ENCODE measurements around the gene KCNJ10. TPM values are rescaled to one million over a fixed set of nuclear protein-coding genes. Genes with fewer than 3 reads are reported as not detected.

KCNJ10 gene
- total RNA-seq, 1 donor from 2014 or later: not detected

DNA sequence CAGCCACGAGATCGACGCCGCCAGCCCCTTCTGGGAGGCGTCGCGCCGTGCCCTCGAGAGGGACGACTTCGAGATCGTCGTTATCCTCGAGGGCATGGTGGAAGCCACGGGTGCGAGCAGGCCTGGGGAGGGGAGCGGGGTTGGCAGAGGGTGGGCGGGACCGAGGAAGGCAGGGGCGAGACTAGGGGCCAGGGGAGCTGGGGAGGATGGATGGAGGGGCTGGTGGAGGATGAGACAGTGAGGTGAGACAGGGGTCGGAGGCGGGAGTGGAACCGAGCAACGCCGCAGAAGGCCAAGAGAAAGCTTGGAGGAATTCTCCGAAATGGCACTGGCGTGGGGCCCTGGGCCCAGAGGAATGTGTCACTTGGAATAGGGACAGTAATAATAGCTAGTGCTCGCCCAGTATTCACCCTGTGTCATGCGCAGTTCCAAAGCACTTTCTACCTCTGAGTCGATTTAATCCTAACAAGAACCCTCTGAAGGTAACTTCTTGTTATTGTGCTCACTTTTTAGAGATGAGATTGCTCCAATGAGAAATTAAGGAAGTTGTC is 14.9 kb upstream of the KCNJ10 start:
- DNase-seq (ENCODE audit: low read depth, low spot score): no peak

DNA sequence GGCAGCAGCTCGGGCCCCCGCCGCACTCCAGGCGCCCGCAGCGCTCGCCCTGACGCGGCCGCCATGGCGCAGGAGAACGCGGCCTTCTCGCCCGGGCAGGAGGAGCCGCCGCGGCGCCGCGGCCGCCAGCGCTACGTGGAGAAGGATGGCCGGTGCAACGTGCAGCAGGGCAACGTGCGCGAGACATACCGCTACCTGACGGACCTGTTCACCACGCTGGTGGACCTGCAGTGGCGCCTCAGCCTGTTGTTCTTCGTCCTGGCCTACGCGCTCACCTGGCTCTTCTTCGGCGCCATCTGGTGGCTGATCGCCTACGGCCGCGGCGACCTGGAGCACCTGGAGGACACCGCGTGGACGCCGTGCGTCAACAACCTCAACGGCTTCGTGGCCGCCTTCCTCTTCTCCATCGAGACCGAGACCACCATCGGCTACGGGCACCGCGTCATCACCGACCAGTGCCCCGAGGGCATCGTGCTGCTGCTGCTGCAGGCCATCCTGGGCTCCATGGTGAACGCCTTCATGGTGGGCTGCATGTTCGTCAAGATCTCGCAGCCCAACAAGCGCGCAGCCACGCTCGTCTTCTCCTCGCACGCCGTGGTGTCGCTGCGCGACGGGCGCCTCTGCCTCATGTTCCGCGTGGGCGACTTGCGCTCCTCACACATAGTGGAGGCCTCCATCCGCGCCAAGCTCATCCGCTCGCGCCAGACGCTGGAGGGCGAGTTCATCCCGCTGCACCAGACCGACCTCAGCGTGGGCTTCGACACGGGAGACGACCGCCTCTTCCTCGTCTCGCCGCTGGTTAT is 14.2 kb upstream of the KCNJ10 start:
- DNase-seq (ENCODE audit: low read depth, low spot score): no peak

DNA sequence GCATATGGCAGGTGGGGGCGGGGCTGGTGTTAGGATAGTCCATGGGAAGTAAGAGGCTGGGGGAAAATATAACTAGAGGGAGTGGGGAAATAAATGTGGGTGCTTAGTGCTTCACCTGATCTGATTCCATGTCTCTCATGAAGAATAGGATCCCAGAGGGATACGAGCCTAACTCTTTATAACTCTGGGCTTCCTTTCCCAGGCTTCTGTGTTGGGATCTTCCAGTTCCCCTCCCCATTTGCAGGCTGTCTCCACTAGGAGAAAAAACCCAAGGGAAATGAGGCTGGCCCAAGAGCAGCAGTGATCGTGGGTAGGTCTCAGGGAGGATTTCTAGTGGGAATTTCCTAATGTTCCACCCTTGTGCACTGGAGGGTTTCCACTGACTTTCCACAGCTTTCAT is 13.0 kb upstream of the KCNJ10 start:
- DNase-seq (ENCODE audit: low read depth, low spot score): no peak

DNA sequence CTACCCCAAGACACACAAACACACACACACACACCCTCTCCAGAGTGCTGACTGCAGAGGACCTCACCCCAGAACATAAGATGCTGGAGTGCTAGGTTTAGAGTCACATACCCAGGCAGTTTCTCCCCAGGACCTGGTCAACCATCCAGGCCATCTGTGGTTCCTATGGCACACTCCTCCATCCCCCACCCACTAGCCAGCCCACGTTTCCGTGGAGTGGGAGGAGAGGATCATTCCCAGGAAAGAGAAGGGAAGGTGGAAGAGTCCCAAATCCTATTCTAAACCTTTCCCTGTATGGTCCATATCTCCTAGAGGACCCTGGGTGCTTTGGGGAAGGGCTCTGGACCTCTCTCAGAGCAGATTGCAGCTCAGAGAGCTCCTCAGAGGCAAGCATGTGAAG is 12.5 kb upstream of the KCNJ10 start:
- DNase-seq (ENCODE audit: low read depth, low spot score): no peak

DNA sequence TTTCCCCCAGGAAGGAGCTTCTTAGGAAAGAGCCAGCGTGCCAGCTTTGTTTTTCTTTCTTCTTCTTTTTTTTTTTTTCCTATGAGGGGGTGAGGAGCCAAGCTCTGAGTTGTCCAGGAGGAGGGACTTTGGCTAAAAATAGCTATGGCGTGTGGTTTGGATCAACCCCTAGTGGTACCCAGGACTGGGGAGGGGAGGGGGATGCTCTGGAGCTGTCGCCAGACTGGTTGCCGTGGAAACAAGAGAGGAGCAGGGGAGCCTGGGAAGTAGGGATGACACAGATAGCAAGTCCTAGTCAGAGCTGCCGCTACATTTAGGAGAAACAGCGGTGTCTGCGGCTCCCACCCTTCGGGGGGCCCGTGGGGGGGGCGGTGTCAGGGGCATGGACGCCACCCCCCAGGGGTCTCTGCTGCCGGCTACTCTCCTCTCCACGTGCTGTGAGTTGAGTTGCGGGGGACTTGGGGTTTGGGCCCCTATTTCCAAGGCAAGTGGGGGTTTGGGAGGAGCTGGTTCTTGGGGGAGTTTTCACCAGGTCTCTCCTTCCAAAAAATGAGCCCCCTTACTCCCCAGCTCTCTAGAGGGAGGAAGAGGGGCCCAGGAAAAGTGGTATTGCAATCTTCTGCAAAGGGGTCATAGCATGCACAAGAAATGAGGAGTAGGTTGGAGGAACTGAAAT is 11.4 kb upstream of the KCNJ10 start, which contains the start of gene KCNJ9:
KCNJ9 (plus strand) TSS at position 278 of the 676 bp plus-strand sequence. CDS start 2,493 bp downstream, outside the sequence.
- no peak for DNase-seq (ENCODE audit: low read depth, low spot score)

DNA sequence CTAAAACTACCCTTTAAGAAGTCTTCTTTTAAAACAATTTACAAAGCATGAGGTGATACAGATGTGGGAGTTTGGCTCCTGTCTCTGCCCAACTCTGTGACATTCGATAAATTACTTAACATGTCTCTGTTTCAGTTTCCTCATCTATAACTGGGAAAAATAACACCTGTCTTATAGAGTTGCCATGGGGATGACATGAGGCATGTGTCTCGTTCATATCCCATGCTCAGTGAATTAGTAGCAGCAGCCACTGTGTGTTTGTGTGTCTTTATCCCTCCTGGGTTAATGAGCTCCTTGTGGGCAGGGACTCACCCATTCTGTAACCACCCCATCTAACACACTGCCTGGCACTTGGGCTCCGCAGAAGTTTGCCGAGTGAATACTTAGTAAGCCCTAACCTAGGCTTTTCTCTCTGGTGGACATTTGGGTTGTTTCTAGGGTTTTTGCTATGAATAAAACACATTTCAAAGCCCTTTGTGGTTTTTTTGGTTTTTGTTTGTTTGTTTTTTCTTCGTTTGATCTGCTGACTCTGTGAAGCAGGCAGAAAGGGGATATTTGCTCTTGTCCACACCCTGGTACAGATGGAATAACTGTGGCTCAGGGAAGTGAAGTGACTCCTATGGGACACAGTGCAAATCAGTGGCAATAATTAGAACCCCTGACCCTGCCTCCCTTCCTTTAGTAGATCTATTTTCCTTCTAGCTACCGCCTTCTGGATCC is 10.6 kb upstream of the KCNJ10 start:
- no peak for DNase-seq (ENCODE audit: low read depth, low spot score)

DNA sequence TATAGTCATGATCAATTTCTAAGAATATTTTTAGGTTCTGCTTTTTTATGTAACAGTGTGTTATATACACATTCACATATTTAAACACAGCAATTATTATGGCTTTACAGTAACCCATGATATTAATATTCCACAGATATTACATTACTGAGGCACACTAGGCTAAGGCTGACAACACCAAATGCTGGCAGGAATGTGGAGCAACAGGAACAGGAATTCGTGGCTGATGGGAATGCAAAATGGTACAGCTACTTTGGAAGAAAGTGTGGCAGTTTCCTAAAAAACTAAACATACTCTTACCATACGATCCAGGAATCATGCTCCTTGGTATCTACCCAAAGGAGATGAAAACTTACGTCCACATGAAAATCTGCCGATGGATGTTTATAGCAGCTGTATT is 9.5 kb upstream of the KCNJ10 start:
- DNase-seq (ENCODE audit: low read depth, low spot score): no peak

DNA sequence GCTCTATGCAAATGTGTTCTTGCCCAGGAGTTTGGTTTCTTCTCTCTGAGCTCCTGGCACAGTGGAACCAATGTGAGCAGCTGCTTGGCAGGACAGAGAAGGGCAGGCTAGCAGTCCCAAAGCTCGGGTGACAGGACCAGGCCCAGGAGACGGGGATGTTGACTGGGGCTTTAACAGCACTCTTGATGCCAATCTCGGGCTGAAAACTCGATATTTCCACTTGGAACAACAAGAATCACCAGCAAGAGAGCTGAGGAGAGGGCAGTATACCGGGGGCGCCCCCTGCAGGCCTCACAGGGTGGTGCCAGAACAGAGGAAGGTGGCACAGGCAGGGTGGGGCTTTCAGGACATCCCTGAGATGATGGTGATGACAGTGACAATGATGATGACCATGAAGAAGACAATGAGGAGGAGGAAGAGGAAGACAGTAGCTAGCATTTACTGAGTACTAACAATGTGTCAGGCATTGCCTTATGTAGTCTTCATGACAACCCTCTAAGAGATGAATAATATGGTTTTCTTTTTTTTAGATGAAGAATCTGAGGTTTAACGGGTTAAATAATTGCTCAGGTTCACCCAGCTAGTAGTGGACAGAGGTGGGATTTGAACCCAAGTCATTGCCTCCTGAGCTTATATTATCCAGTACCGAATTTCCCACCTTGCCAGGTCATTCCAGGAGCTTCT is 8.7 kb upstream of the KCNJ10 start:
- DNase-seq (ENCODE audit: low read depth, low spot score): no peak

DNA sequence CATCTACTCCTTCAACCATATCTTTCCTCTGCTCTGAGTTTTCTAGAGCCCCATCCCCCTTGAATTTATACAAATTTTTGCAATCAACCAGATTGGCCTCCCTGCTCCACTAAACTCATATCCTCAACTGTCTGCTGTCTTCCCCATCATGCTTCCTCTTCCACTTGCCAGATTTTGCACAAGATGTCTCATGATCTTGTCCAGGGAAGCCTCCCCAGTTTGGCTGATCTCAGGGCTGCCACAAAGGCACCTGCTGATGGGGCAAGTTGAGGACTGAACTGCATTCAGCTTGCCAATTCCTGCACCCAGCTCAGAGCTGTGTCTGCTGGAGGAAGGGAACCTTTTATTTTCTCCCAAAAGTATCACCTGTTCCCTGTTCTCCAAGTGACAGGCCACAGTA is 7.5 kb upstream of the KCNJ10 start:
- no peak for DNase-seq (ENCODE audit: low read depth, low spot score)

DNA sequence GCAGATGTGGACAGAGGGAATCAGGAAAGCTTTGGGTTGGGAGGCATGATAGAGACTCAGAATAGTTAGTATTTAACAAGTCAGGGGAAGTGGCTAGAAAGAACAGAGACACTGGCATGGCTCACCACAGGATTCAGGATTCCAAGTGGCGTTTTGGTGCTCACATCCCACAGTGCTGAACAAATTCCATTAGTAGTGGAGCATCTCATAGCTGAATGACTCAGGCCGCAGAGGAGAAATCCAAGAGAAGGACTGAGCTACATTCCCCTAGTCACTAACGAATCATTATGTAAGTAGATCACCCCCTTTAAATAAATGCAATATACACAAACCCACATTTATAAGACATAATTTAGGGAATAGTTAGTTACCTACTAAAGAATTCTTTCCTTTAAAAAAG is 6.3 kb upstream of the KCNJ10 start:
- no peak for DNase-seq (ENCODE audit: low read depth, low spot score)

DNA sequence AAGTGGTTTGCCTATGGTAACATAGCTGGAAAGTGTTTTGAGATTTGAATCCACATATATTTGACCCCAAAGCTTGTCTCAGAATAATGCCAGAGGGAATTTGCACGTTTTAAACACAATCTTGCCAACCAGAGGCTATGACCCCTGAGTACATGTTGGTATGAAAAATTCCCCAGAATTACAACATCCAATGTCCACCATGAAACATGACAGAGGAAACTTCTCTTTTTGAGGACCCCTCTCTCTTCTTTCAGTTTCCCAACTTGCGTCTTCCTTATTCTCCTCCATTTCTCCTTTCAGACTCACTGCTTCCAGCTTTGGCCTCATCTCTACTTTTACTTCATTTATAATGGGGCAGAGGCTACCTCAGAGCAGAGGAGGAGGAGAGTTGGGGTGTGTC is 5.9 kb upstream of the KCNJ10 start:
- DNase-seq (ENCODE audit: low read depth, low spot score): no peak

DNA sequence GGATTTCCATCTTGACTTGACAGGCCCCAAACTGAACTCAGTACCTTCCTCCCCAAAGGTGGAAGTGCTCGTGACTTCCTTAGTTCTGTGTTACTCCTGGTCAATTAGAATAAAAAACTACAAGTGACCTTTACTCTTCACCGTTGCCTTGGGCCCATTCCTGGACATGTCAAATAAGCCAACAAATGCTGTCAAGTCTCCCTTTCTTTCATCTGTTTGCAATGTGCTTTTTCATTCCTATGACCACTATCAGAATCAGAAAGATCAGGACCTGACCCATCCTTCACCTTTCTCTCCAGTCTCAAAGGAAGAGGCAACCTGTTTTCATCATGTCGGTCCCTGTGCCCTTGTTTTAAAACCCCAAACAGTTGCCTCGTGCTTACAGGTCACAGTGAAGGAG is 4.9 kb upstream of the KCNJ10 start:
- no peak for DNase-seq (ENCODE audit: low read depth, low spot score)

DNA sequence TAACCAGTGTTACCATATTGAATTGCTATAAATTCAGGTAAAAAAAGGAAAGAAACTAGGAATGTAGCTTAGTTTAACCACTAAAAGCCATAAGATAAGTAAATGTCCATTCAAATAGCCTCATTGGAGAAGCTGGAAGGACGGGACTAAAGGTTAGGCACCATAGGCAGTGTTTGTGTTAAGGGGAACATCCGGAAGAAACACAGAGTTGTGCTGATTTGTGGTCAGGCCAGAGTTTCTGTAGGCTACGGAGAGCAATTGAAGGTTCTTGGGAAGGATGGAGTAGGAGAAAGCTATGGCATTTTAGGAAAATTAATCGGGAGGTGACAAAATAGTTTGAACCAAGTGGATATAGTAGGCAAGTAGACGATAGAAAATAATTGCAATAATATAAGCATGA is 1.3 kb upstream of the KCNJ10 start:
- DNase-seq (ENCODE audit: low read depth, low spot score): no peak

DNA sequence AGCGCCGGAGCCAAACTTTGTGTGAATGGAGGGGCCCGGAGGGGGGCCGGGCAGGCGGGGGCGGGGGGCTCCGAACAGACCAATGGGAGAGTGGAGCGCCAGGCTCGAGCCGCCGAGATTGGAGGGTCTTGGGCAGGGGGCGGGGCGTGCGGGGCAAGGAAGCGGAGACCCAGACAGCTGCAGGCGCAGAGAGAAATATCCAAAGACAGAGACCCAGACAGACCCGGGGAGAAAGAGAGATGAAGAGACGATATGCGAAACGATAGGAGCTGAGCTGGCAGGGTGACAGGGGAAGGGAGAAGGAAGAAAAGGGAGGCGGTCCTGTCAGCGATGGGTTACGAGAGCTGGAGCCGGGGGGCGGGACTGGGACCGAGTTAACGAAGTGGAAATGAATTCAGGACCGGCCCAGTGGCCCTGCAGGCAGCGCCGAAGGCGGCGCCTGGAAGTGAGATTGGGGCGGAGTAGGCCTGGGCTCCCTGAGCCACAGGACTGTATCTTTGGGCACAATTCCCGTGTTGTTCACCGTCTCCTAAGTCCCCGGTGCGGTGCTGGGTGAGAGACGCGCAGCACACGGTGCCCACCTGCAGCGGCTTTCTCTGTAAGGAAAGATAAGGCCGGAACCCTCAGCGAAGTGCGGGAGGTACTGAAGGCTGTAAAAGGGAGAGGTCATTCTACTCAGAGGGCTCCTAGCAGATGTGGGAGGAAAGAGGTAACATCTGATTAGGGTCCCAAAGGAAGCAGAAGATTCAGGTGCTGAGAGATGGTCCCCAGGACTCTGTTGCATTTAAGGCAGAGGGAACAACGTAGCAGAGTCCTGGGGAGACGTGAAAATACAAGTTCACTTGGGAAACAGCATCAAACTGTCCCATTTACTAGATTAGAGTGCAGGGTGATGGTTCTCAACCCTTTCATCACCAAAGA is 543 bp upstream of the KCNJ10 start:
- no peak for DNase-seq (ENCODE audit: low read depth, low spot score)

DNA sequence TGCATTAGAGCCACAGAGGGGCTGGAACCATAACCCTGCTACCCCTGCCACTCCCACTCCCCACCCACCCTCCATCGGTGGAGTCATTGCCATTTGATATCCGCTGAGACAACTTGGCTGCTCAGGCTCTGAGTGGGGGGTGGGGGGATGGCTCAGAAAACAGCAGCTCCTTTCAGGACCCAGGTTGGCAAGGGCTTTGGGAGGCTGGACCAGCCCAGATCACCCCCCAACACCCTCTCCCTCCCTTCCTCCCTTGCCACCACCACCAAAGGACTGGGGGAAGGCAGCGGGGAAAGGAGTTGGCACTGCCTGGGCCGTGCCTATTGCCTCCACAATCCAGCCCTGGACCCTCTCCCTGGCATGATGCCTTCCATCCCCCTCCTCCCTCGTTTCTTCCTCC is 1.7 kb downstream of the KCNJ10 start:
- DNase-seq (ENCODE audit: low read depth, low spot score): no peak

DNA sequence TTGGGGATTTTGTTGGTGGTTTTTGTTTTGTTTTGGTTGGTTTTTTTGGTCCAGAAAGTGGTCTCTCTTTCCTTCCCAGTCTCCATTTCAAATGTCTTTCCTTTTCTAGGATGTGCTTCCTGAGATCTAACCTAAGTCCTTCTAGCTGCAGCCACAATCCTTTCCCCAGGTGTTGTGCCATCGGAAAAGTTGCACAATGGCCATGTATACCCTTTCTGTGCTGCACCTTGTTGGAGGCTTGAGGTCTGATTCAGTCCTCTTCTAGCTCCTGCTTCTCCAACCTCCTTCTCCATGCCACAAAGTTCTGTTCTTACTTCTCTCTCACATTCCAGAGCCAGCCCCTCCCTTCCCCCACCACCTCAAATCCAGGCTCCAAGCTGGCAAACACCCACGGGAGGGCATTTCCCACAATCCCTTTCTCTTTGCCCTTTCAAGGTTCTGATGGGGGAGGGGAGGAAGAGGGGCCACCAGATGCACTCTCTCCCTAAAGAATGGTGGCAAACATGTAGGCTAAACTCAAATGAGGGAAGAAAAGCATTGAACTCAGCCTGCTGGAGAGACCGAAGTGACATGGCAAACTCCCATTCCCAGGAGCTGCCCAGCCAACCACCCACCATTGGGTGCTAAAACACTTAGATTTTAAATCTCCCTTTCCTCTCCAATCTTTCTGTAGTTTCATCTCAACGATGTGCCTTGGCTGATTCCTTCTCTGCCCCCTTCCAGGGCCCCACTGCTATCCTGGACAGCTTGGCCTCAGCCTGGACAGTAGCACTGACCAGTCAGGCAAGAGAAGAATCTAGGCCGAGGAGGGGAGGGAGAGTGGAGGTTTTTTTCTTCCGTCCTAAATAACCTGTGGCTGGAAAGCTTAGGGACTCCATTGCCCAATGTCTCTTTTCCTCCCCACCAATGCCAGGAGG is 2.9 kb downstream of the KCNJ10 start:
- no peak for DNase-seq (ENCODE audit: low read depth, low spot score)

DNA sequence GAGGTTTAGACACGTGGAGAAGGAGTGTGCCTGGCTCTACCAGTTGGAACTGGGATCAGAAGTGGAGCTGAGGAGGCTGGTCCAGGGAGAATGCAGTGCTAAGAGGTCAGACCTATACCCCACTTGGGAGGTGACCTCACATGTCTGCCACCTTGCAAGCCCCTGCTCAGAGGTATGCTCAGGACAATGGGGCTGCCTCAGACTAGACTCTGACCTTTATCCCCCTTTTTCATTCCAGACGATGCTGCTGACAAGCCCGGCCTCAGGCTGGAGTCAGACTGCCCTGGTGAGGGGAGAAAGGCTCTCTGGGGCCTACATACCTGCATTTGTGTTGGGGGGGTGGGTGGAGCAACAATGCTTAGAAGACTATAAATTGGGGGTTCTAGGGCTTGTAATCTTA is 5.2 kb downstream of the KCNJ10 start:
- DNase-seq (ENCODE audit: low read depth, low spot score): no peak

DNA sequence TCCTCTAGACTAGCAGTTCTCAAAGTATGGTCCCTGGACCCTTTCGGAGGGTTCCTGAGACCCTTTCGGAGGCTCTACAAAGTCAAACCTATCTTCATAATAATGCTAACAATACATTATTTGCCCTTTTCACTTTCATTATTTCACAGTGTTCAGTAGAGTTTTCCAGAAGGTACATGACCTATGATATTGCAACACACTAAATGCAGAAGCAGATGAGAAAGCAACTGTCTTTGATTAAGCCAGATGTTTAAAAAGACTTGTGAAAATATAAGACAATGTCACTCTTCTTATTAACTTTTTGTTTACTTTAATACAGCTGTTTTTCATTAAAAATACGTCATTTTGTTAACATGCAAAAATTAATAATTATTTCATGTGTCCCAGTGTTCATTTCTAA is 5.8 kb downstream of the KCNJ10 start:
- DNase-seq (ENCODE audit: low read depth, low spot score): no peak

DNA sequence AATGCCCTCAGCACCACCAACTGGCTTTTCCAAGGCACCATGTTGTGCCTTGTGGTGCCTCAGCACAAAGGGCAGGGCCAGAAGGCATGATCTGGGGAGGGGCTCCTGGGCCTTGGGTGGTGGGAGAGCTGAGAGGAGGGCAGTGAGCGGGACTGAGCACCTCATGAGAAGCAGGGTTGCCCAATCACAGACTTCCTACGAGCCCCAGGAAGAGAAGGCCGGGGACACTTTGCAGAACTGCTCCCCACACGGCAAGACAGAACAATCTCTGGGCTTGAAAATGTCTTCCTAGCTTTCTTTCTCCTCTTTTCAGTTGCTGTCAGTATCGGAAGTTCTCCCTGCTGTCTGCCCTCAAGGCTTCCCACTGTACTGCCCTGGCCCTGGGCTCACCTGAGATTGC is 6.8 kb downstream of the KCNJ10 start:
- DNase-seq (ENCODE audit: low read depth, low spot score): no peak

DNA sequence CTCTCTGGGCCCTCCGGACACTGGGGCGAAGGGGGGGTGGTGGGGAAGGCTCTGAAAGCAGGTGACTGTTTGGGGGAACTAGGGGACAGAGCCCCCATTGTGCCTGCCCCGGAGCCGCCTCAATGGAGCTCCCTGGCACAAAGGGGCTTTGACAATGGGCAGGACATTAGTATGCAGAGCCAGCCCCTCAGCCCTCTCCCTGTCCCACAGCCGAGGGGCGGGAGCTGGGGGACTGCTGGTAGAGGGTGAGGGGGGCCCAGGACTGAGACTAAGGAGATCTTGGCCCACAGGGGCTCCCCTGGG is 7.8 kb downstream of the KCNJ10 start:
- no peak for DNase-seq (ENCODE audit: low read depth, low spot score)

Measured in pulmonary artery endothelial cell (primary cell).